HG03064 (cell line): ENCODE data around the gene SLC33A1.

Experiments used
- ATAC-seq: cut with Tn5 transposase; IDR thresholded peaks from one replicate; pipeline ENCODE4 v1.9.1; 2021; ENCODE audit warnings: low read depth; ENCODE audit not compliant: unreplicated experiment

Gene SLC33A1

GRCh38 chr3:155804323-155804722, 49.9 kb downstream of the SLC33A1 start:
- ATAC-seq, result no peak

GRCh38 chr3:155792532-155792931, 61.7 kb downstream of the SLC33A1 start:
- ATAC-seq, result no peak

GRCh38 chr3:155791190-155791589, 63.0 kb downstream of the SLC33A1 start:
- ATAC-seq, result no peak

DNA sequence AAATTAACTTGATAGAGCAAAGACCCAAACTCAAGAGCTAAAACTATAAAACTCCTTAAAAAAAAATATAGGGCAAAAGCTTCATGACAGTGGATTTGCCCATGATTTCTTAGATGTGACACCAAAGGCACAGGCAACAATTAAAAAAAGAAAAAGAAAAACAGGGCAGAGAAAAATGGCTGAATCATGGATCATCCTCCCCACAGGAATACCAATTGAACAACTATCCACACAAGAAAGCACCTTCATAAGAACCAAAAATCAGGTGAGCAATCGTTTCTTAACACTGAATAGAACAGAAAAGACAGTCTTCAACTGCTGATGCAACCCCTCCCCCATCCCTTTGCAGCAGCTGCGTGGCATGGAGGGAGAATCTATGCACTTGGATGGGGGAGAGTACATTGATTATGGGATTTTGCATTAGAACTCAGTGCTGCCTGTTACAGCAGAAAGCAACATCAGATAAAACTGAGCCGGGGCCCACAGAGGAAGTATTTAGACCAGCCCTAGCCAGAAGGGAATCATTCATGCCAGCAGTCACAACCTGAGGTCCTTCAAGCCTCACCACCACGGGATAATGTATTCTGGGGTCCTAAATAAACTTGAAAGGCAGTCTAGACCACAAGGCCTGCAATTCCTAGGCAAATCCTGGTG, 63.8 kb downstream of the SLC33A1 start:
- no peak for ATAC-seq

DNA sequence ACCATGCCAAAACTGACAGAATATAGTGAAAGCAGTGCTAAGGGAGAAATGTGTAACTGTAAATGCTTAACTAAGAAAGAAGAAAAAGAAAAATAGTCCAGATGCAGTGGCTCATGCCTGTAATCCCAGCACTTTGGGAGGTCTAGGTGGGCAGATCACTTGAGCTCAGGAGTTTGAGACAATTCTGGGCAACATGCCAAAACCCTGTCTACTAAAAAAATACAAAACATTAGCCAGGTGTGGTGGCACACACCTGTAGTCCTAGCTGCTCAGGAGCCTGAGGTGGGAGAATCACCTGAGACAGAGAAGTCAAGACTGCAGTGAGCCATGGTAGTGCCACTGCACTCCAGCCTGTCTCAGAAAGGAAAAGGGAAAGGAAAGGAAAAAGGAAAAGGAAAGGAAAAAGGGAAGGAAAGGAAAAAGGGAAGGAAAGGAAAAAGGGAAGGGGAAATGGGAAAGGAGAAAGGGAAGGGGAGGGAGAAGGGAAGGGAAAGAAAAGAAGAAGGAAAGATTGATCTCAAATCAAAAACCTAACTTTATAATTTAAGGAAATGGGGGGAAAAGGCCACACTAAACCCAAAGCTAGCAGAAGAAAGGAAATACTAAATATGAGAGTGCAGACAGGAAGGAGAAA, 68.4 kb downstream of the SLC33A1 start:
- ATAC-seq, result no peak

DNA sequence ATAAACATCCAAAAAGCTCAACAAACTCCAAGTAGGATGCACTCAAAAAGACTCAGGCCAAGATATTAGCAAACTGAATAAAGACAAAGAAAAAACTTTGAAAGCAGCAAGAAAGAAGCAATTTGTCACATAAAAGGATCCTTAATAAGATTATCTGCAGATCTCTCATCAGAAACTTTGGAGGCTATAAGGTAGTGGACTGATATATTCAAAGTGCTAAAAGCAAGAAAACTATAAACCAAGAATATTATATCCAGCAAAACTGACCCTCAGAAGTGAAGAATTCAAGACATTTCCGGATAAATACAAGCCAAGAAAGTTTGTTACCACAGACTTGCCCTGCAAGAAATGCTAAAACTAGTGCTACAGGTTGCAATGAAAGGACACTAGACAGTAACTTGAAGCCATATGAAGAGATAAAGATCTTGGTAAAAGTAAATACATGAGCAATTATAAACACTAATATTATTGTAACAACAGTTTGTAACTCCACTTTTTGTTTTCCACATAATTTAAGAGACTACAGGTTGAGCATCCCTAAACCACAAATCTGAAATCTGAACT, 71.8 kb downstream of the SLC33A1 start:
- no peak for ATAC-seq

DNA sequence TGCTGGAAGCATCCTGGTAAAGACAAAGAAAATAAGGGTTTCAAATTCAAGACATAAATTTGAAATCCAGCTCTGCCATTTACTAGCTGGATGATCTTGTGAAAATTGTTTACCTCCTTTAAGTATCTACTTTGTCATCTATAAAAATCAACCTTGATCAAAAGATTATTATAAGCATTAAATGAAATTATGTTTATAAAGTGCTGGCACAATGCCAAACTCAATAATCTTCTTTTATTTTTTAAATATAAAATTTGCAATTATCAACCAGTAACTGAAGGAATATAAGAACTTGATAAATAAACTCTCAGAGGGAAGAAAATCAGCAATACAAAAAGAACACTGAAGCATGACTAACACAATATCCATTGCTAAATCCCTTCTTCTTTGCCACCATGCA, 73.9 kb downstream of the SLC33A1 start:
- no peak for ATAC-seq

DNA sequence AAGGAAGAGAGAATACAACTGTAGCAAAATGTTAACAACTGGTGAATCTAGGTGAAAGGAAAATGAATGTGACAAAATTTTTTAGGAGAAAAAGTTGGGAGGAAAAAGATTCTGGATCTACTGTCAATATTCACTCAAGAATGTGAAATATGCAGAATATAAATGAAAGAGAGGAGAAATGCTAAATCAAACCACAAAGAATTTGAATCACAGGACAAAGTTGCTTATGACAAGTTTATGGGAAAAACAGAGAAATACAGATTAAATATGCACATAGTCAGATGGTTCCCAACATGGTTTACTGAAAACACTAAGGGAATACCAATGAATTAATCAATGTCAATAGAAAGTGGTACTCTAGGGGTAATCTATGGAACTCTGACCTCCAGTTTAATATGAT, 75.8 kb downstream of the SLC33A1 start:
- ATAC-seq, result no peak

DNA sequence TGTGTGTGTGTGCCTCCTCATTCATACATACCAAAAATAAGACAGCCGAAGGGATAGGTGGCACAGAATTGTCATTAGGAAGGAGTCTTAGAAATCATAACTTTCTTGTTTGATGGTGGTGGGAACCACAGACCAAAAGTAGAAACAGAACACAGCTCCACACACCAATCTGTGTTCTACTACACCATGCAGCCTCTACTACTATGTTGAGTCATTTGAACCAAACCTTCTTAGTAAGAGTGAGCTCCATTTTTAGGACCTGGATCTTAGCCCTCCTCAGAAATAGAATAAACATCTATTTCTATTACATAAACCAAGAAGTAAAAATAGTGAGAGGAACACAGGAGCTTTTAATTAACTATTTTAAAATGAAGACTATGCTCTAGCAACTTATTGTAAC, 81.4 kb downstream of the SLC33A1 start:
- no peak for ATAC-seq

DNA sequence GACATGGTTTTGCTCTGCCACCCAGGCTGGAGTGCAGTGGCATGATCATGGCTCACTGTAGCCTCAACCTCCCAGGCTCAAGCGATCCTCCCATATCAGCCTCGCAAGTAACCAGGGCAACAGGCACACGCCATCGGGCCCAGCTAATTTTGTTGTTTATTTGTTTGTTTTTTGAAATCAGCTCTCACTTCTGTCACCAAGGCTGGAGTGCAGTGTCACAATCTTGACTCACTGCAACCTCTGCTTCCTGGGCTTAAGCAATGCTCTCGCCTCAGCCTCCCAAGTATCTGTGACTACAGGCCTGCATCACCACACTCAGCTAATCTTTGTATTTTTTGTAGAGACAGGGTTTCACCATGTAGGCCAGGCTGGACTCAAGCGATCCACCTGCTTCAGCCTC, 83.1 kb downstream of the SLC33A1 start:
- no peak for ATAC-seq
